Retinal pigment epithelial cell (primary cell): ENCODE data around the gene ARHGEF38.

Experiments used
- DNase-seq: peaks from one replicate; pipeline ENCODE4 v3.0.0-alpha.2; 2010; ENCODE audit warnings: low read depth
- H3K4me3 ChIP-seq: 2 replicates; pipeline ENCODE4 v1.5.1; 2011; ENCODE audit warnings: mild to moderate bottlenecking, low read length, control low read depth, moderate library complexity
- TF ChIP-seq, protein P1 (sequence below): conservative IDR thresholded peaks from 2 replicates; pipeline ENCODE4 v1.5.1; 2011; ENCODE audit warnings: low read depth, low read length, control low read depth, inconsistent platforms

The ARHGEF38 gene

DNA sequence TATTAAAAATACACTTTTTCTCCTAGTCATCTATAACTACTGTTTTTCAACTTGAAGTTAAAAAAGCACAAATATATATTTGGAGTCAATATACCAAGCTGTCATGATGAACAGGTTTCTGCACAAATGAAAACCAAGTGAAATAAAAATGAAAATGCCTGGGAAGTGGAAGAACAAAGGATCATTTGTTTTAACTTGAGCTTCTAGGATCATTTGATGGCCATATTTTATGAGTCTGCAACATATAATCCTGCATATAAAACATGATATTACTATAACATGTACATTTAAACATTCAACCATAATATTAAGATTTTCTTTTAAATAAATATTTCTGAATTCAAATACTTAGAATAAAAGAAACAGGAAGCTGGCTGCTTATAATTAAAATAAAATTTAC, 8.5 kb upstream of the ARHGEF38 start:
- TF ChIP-seq, protein P1, sequence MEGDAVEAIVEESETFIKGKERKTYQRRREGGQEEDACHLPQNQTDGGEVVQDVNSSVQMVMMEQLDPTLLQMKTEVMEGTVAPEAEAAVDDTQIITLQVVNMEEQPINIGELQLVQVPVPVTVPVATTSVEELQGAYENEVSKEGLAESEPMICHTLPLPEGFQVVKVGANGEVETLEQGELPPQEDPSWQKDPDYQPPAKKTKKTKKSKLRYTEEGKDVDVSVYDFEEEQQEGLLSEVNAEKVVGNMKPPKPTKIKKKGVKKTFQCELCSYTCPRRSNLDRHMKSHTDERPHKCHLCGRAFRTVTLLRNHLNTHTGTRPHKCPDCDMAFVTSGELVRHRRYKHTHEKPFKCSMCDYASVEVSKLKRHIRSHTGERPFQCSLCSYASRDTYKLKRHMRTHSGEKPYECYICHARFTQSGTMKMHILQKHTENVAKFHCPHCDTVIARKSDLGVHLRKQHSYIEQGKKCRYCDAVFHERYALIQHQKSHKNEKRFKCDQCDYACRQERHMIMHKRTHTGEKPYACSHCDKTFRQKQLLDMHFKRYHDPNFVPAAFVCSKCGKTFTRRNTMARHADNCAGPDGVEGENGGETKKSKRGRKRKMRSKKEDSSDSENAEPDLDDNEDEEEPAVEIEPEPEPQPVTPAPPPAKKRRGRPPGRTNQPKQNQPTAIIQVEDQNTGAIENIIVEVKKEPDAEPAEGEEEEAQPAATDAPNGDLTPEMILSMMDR, result no peak
- no peak for DNase-seq
- H3K4me3 ChIP-seq, result no peak overlapping the region

DNA sequence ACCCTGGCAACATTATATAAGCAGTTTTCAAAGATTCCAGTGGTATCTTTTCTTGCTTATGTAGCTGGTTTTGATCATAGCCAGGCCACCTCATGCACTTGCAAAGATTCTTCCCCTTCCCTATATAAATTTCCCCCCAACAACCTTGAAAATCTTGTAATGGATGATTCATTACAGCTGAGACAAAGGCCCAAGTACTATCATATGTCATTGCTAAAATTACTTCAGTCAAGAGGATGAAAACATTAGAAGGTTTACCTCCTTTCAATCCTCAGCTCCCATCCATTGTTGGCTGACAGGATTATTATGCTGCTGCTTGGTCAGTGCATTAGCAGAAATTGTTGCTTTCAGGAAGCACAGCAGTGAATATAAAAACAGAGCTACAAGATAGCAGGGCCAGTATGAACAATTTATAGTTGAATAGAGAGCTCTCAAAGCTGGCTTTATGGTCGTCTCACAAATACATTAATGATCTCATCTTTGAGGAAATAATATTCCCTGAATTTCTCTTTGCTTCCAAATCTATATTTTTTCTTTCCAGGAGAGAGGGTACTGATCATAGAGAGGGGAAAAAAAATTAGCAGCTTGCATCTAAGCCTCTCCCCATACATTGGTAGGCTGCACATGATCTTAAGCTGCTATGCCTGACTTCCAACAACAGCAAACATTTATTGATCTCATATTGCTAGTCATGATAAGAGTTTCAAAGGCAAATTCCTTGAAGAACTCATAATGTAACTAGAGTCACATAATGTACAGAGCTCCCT, 7.7 kb upstream of the ARHGEF38 start:
- H3K4me3 ChIP-seq, result no peak overlapping the region
- DNase-seq, result no peak
- TF ChIP-seq, protein P1, result no peak

DNA sequence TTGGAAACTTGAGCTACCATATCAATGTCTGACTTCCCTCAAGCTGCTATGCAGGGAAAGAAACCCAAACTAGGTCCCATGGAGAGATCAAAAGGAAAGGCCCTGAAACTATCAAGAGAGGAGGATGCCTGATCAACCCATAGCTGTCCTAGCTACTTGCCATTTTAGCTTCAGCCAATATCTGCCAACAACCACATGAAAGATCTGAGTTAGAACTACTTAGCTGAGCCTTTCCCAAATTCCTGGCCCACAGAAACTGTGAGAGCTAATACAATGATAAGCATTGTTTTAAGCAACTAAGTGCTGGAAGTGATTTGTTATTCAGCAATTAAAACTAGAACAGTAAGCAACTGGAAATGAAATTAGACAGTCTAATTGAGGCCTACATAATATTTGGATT, 6.3 kb upstream of the ARHGEF38 start:
- TF ChIP-seq, protein P1, result no peak

DNA sequence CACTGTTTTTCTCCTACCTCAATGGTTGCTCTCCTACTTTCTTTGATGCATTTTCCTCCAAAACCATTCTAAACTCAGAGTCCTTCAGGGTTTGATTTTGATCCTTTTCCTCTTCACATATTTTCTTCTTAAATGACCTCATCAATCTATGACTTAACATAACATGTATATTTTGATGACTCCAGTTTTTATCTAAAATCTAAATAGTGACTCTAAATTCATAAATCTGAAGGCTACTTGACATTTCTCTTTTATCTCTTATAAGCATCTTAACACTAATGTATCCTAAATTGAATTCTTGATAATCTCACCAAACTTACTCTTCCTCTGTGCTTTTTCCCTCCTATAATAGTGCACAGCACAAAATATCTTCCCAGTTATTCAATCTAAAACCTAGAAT, 4.7 kb upstream of the ARHGEF38 start:
- TF ChIP-seq, protein P1, result no peak
- H3K4me3 ChIP-seq, result no peak overlapping the region
- DNase-seq, result no peak

More for the DNA sequence above, 6.3 kb upstream of the ARHGEF38 start:
- H3K4me3 ChIP-seq, result no peak overlapping the region
- DNase-seq, result no peak

DNA sequence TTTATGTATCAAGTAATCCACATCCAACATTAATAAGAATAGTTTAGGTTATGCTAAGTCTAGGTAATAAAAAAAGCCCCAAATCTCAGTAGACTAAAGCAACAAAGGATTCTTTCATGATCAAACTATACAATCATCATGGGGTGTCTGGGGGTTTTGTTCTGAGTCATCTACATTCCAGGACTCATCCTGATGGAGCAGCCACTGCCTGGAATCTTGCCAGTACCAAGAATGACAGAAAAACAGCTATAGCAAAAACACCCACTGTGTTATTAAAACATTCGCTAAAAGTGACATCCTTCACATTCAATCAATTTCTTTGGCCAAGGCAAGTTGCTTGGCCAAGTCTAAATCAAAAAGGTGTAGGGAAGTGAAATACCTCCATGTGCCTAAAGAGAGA, 3.9 kb upstream of the ARHGEF38 start:
- DNase-seq, result no peak
- TF ChIP-seq, protein P1, result no peak
- no peak overlapping the region for H3K4me3 ChIP-seq

DNA sequence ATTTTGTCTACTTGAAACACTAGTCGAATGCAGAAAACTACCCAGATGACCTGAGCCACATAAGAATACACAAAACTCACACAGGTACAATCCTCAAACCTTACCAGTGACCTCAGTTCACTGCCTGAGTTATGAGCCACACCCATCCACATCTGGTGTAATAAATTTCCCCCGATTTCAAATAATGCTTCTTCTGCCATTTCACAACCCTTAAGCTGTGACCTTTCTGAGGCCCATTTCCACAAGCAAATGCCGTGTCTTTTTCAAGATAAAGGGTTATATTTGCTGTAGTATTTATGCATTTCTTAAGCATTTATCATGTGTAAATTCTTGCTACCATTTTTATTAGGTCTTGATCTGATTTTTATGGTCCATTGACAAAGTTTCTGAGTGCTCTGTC, 1.8 kb upstream of the ARHGEF38 start:
- H3K4me3 ChIP-seq, result no peak overlapping the region
- DNase-seq, result no peak
- TF ChIP-seq, protein P1, result no peak

DNA sequence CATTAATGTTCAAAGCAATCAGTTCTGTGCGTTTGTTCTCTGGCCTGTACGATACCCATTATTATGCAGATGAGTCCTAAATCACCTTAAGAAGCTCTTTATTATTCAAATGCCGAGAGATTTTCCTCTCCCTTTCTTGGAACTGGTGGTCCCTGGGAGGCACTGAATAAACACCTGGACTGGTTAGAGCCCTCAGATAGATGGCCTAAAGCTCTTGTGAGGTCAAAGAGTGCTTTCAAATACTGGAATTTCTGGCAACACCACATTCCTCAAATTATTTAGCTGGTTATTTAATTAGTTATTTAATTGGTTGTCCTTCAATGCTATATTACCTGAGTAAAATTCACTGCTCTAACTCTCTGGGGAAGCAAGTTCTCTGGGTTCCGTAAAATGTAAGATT, 3.0 kb downstream of the ARHGEF38 start:
- no peak overlapping the region for H3K4me3 ChIP-seq
- no peak for DNase-seq
- TF ChIP-seq, protein P1, result no peak
